HG03432 (cell line): ENCODE measurements around the gene EXPH5.

Experiments used
- ATAC-seq: cut with Tn5 transposase; IDR thresholded peaks from one replicate; pipeline ENCODE4 v1.9.1; 2021; ENCODE audit warnings: mild to moderate bottlenecking, moderate library complexity; ENCODE audit not compliant: unreplicated experiment

The EXPH5 gene

GRCh38 chr11:108483163-108483562, 110.4 kb downstream of the EXPH5 start:
- no peak for ATAC-seq

GRCh38 chr11:108474664-108475463, 118.7 kb downstream of the EXPH5 start:
- no peak for ATAC-seq

GRCh38 chr11:108472681-108473080, 120.9 kb downstream of the EXPH5 start:
- ATAC-seq, result no peak

- ATAC-seq, result no peak
Observed at GRCh38 chr11:108468478-108468864, 125.1 kb downstream of the EXPH5 start.

GRCh38 chr11:108467091-108467823, 126.3 kb downstream of the EXPH5 start, which contains the start of gene C11orf65:
Gene C11orf65 (minus strand): TSS chr11:108467529. CDS start chr11:108461559, 5,970 bp downstream.
- peak; percentile 99 for ATAC-seq

GRCh38 chr11:108466405-108466804, 127.2 kb downstream of the EXPH5 start:
- no peak for ATAC-seq
